GM21528 (cell line): ENCODE data around the gene ADGRD2.
"Not testable (repeated sequence)": the region's sequence is repeated elsewhere in the genome, so short reads cannot be mapped to it uniquely, and the experiment has no call there.

ENCODE experiments used
- ATAC-seq: cut with Tn5 transposase; IDR thresholded peaks from one replicate; pipeline ENCODE4 v1.9.1; 2021; ENCODE audit warnings: mild to moderate bottlenecking, moderate library complexity; ENCODE audit not compliant: unreplicated experiment, low FRiP score

The ADGRD2 gene

DNA sequence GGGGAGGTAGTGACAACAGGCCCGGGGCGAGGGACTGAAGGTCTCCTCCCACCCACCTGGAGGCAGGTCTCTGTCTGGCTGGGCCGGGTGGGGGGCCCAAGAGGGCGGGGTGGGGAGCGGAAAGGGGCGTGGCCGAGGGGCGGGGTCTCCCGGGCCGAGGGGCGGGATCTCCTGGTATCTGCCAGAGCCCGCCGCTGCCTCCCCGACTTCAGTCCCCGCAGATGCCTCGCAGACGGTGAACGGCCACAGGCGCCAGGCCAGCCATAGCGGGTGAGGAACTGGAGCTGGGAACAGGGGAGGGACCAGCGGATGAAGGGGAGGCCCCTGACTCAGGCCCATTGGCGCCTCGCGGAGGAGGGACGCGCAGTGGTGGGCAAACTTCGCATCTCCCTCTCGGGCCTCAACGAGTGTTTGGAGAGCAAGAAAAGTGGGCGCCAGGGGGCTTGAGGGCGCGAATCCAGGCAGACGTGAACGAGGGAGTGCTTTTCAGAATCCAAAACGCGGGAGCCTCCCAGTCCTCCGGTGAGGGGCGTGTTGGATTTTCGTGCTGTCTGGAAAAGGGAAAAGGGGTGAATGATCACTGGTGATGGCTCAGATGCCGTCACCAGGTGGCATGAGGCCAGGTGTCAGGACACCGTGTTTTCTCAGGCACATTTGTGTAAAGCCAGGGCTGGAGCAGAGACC is at the start of gene ADGRD2:
TSS of gene ADGRD2 (plus strand) at position 211 of the 684 bp plus-strand sequence. CDS start 1,216 bp downstream, outside the sequence.
- ATAC-seq, result no peak

DNA sequence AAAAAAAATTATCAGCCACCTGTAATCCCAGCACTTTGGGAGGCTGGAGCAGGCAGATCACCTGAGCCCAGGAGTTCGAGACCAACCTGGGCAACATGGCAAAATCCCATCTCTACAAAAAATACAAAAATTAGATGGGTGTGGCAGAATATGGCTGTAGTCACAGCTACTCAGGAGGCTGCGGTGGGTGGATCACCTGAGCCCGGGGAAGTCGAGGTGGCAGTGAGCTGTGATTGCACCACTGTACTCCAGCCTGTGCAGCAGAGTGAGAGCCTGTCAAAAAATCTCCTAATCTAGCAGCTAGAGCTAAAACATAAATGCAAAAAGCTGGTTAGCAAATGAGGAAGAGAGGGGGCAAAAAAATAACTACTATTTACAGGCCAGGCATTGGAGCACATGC is 47.0 kb upstream of the ADGRD2 start:
- no peak for ATAC-seq

- no peak for ATAC-seq
These were observed 40.8 kb upstream of the ADGRD2 start for GRCh38 chr9:124409410-124409809.

DNA sequence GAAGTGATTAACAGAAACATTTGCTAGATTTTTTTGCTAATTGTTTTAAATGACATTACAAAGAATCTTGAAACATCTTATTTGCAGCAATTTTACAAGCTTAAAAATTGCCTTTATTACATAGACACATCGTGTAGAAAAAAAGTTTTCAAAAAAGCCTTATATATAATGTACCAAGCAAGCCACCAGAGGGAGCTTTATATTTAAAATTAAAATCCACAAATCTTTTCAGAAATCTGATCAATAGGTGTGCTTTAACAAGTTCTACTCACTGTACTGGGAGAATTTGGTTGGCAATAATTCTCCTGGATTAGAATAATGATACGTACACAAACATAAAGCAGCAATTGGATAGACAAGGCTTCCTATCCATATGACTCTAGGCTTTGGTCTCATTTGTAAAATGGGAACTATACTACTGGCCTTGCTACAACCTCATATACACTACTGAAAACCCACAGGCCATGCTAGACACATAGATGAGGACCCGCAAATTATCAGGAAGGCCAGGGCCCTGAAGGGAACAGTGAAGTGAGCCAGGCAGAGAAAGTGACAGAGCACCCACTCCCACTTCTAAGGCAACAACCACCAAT is 39.8 kb upstream of the ADGRD2 start:
- ATAC-seq, result no peak

GRCh38 chr9:124411514-124412227 is 38.6 kb upstream of the ADGRD2 start:
- no peak for ATAC-seq

GRCh38 chr9:124412228-124412575 is 38.0 kb upstream of the ADGRD2 start:
- no peak for ATAC-seq

- no peak for ATAC-seq
These were observed 35.6 kb upstream of the ADGRD2 start for GRCh38 chr9:124414612-124415011.

DNA sequence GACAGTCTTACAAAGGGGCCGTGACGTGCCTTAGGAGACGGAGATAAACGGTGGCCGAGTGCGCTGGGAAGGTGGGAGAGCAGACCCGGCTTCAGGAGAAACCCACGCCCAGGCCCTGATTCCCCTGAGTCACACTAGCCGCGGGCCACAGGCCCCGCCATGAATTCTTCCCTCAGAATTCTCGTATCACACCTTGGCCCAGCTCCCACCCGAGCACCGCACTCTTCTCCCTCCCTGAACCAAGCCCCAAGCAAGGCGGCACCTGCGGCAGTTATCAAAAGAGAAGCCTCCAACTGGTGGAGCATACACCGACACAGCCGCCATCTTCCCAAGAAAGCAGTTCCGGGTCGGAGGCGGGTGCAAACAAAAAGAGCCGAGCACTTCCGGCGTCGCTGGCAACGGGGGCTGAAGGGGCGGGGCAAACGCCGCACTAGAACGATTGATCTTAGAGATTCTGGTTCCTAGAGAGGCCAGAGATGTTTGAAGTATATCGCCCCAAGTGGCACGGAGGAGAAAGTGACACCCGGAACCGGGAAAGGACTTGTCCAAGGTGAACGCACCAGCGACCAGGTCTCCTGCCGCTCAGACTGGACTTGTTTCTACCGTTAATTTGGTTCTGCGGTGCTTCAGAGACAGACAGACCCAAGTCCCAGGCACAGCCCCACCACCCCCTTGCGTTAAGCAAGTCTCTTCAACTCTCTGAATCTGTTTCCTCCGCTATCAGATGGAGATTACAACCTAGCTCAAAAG is 35.0 kb upstream of the ADGRD2 start, which contains the start of gene PSMB7:
TSS of gene PSMB7 (minus strand) at position 341 of the 750 bp plus-strand sequence. CDS start at position 324, 17 bp downstream.
- peak; percentile 85 for ATAC-seq

DNA sequence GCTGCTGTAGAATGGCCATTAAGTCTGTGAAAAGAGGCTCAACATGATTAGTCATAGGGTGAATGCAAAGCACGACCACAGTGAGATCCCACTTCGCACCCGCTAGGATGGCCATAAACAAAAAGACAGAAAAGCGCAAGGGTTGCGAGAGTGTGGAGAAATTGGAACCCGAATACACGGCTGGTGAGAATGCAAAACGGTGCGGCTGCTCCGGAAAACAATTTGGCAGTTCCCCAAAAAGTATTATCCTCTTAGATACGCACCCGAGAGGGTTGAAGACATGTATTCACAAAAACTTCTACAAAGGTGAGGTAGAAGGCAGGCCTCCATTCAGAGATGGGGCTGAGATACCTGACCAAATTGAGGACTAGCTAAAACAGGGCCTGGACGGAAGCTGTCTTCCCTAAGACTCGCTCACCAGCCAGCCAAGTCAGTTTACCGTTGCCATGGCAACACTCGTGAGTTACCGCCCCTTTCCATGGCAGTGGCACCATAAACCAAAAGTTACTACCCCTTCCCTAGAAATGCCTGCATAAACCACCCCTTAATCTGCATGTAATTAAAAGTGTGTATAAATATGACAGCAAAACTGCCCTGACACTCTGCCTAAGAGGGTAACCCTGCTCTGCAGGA is 34.3 kb upstream of the ADGRD2 start:
- no peak for ATAC-seq

GRCh38 chr9:124419832-124420489 is 30.3 kb upstream of the ADGRD2 start:
- ATAC-seq, result no peak

GRCh38 chr9:124420991-124421543 is 29.2 kb upstream of the ADGRD2 start:
- ATAC-seq, result no peak

DNA sequence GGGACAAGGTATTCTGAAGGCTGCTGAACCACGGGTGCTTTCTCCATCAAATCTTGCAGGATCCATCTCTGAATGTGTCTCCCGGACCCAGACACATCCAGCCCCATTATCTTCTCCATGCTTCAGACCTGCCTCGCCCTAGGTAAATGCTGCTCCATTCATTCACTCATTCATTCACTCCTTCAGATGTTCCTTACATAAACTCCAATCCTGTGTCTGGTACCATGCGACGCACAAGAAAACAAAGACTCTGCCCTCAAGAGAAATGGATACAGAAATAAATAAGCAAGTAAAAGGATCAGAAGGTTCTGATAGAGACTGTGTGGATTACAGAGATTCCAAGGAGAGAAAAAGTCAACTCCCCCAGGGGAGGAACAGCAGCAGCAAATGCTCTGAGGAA is 27.1 kb upstream of the ADGRD2 start:
- ATAC-seq, result no peak

GRCh38 chr9:124423591-124423990 is 26.7 kb upstream of the ADGRD2 start:
- no peak for ATAC-seq

GRCh38 chr9:124425733-124426132 is 24.5 kb upstream of the ADGRD2 start:
- ATAC-seq, result not testable (repeated sequence)

- ATAC-seq, result no peak
These were observed 23.9 kb upstream of the ADGRD2 start for GRCh38 chr9:124426361-124426760.

DNA sequence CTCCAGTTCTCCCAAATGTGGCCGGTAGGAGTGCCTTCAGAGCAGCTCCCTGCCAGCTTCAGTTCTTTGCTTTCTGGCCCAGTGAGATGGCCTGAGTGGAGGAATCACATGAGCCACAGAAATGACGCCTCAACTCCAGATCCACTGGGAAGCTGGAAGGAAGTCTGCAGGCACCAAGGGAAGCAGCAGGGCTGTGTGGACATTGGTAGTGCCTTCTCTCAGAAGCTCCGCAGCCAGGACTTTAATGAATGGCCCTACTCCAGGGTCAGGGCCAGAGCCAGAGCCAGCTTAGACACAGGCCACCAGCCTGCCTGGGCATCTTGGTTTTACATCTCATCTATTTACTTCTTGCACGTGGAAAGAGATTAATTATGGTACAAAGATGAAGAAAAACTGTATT is 23.0 kb upstream of the ADGRD2 start:
- no peak for ATAC-seq

- ATAC-seq, result no peak
These were observed 21.3 kb upstream of the ADGRD2 start for GRCh38 chr9:124428751-124429529.

- no peak for ATAC-seq
These were observed 20.8 kb upstream of the ADGRD2 start for GRCh38 chr9:124429530-124429867.

- no peak for ATAC-seq
These were observed 13.9 kb upstream of the ADGRD2 start for GRCh38 chr9:124436320-124436719.
